ENCODE measurements around the gene KRTAP4-1.
"Not testable (repeated sequence)": the region's sequence is repeated elsewhere in the genome, so short reads cannot be mapped to it uniquely, and the experiment has no call there.

KRTAP4-1 gene

DNA sequence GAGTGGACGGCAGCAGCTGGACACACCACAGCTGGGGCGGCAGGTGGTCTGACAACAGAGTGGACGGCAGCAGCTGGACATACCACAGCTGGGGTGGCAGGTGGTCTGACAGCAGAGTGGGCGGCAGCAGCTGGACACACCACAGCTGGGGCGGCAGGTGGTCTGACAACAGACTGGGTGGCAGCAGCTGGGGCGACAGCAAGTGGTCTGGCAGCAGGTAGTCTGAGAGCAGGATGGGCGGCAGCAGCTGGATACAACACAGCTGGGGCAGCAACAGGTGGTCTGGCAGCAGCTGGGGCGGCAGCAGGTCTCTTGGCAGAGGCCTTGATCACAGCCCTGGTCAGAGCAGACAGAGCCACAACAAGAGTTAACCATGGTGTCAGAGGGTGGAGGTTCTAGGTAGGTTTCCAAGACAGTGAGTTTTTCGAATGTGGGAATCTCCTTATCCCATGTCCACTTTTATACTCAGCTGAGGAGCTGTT lies at the start of gene KRTAP4-1:
Gene KRTAP4-1 (minus strand): TSS at position 432 of the 482 bp plus-strand sequence. CDS start 57 bp downstream, at position 375.
- Histone ChIP-seq H3K36me3 (ENCODE audit: insufficient read depth, low read depth, low read length) (no peaks in the 10 kb centered on the region), H3K27me3 (ENCODE audit: insufficient read depth, low read length) (no peaks in the 10 kb centered on the region), H3K9ac (ENCODE audit: low read depth, low read length) (no peak within 1 kb of the TSS), H3K4me3 (ENCODE audit: low read length) (no peak within 1 kb of the TSS), H3K27ac (ENCODE audit: low read length) (no peak within 1 kb of the TSS), H3K4me1 (ENCODE audit: insufficient read depth, low read length) (no peaks in the 10 kb centered on the region), H3K9me3 (ENCODE audit: insufficient read depth, low read depth, low read length) (no peaks in the 10 kb centered on the region)

DNA sequence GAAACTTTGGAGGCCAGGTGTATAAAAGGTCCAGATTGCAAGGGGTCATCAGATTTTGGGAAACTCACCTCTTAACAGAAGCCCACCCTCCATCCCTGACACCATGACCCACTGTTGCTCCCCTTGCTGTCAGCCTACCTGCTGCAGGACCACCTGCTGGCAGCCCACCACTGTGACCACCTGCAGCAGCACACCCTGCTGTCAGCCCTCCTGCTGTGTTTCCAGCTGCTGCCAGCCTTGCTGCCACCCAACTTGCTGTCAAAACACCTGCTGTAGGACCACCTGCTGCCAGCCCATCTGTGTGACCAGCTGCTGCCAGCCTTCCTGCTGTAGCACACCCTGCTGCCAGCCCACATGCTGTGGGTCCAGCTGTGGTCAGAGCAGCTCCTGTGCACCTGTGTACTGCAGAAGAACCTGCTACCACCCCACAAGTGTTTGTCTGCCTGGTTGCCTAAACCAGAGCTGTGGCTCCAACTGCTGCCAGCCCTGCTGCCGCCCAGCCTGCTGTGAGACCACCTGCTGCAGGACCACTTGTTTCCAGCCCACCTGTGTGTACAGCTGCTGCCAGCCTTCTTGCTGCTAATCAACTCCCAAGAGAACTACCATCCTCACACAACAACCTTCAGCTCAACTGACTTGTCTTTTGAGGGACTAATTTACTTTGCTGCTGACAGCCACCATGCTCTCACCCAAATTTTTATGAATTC lies 47.8 kb upstream of the KRTAP4-1 start, which contains the start of gene KRTAP9-3:
Gene KRTAP9-3 (plus strand): TSS at position 51 of the 707 bp plus-strand sequence. CDS start 53 bp downstream, at position 104.
- H3K9ac ChIP-seq (ENCODE audit: low read depth, low read length) = not testable (repeated sequence)

DNA sequence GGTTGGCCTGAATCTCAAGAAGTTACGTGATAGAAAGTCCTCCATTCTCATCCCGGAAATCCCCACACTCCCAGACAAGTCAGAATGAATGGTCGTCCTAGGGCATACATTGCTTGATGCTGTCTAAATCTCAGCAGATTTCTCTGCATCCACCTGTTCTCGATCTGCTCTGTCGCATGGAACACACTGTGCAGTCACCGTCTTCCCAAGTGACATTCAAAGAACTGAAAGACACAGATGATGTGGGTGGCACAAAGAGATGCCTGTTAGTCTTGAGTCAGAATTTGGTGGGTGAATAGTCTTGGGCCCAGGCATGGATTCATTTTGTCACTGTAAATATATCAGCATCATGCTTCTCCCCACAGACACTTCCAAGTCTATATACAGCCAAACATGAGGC lies 47.0 kb upstream of the KRTAP4-1 start:
- Histone ChIP-seq H3K4me3 (ENCODE audit: low read length) (no peak overlapping the region), H3K9me3 (ENCODE audit: insufficient read depth, low read depth, low read length) (no peaks in the 10 kb centered on the region), H3K27ac (ENCODE audit: low read length) (no peak overlapping the region), H3K9ac (ENCODE audit: low read depth, low read length) (no peak overlapping the region), H3K27me3 (ENCODE audit: insufficient read depth, low read length) (no peaks in the 10 kb centered on the region), H3K36me3 (ENCODE audit: insufficient read depth, low read depth, low read length) (no peaks in the 10 kb centered on the region), H3K4me1 (ENCODE audit: insufficient read depth, low read length) (no peaks in the 10 kb centered on the region)

More for the DNA sequence above, 47.8 kb upstream of the KRTAP4-1 start, which contains the start of gene KRTAP9-3:
- not testable (repeated sequence) for H3K27me3 ChIP-seq (ENCODE audit: insufficient read depth, low read length); H3K27ac ChIP-seq (ENCODE audit: low read length); H3K36me3 ChIP-seq (ENCODE audit: insufficient read depth, low read depth, low read length); H3K9me3 ChIP-seq (ENCODE audit: insufficient read depth, low read depth, low read length); H3K4me3 ChIP-seq (ENCODE audit: low read length); H3K4me1 ChIP-seq (ENCODE audit: insufficient read depth, low read length)

DNA sequence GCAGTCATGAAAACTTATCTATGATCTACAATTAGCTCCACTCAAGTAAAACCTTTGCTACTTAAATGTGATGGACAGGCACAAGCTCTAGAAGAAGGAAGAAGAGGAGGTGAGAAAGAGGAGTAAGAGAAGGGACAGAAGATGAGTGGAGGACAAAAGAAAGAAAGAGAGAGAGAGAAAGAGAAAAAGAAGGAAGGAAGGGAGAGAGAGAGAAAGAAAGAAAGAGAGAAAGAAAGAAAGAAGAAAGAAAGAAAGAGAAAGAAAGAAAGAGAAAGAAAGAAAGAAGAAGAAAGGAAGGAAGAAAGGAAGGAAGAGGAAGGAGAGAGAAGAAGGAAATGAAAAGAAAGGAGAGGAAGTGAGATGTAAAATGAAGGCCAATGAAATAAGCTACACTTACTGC lies 45.4 kb upstream of the KRTAP4-1 start:
- H3K4me3 ChIP-seq (ENCODE audit: low read length) = no peak overlapping the region
- H3K9ac ChIP-seq (ENCODE audit: low read depth, low read length) = no peak overlapping the region
- no peaks in the 10 kb centered on the region for H3K9me3 ChIP-seq (ENCODE audit: insufficient read depth, low read depth, low read length)
- no peaks in the 10 kb centered on the region for H3K27me3 ChIP-seq (ENCODE audit: insufficient read depth, low read length)
- no peaks in the 10 kb centered on the region for H3K4me1 ChIP-seq (ENCODE audit: insufficient read depth, low read length)
- H3K36me3 ChIP-seq (ENCODE audit: insufficient read depth, low read depth, low read length) = no peaks in the 10 kb centered on the region
- no peak overlapping the region for H3K27ac ChIP-seq (ENCODE audit: low read length)

DNA sequence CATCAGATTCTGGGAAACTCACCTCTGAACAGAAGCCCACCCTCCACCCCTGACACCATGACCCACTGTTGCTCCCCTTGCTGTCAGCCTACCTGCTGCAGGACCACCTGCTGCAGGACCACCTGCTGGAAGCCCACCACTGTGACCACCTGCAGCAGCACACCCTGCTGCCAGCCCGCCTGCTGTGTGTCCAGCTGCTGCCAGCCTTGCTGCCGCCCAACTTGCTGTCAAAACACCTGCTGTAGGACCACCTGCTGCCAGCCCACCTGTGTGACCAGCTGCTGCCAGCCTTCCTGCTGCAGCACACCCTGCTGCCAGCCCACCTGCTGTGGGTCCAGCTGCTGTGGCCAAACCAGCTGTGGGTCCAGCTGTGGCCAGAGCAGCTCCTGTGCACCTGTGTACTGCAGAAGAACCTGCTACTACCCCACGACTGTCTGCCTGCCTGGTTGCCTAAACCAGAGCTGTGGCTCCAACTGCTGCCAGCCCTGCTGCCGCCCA lies 41.9 kb upstream of the KRTAP4-1 start, which contains the start of gene KRTAP9-2:
Gene KRTAP9-2 (plus strand): TSS at position 51 of the 498 bp plus-strand sequence. CDS start 7 bp downstream, at position 58.
- not testable (repeated sequence) for H3K9ac ChIP-seq (ENCODE audit: low read depth, low read length); H3K36me3 ChIP-seq (ENCODE audit: insufficient read depth, low read depth, low read length); H3K4me3 ChIP-seq (ENCODE audit: low read length); H3K9me3 ChIP-seq (ENCODE audit: insufficient read depth, low read depth, low read length); H3K4me1 ChIP-seq (ENCODE audit: insufficient read depth, low read length); H3K27me3 ChIP-seq (ENCODE audit: insufficient read depth, low read length); H3K27ac ChIP-seq (ENCODE audit: low read length)

DNA sequence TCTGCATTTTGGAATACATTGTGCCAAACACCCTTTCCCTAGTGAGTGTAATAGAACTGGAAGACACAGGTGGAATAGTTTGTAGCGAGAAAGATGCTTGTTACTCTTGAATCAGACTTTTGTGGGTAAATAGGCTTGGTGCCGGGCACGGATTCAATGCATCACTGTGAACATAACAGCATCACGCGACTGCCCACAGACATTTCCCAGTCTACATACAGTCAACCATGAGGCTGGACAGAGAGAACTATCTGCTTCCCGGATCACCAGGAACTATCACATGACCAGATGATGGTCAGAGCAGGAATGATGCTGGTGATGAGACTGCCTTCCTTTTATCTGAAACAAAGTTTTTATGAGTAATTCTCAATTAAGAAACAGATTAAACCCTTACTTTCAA lies 41.3 kb upstream of the KRTAP4-1 start:
- H3K36me3 ChIP-seq (ENCODE audit: insufficient read depth, low read depth, low read length) = no peaks in the 10 kb centered on the region
- H3K9me3 ChIP-seq (ENCODE audit: insufficient read depth, low read depth, low read length) = no peaks in the 10 kb centered on the region
- no peak overlapping the region for H3K27ac ChIP-seq (ENCODE audit: low read length)
- no peaks in the 10 kb centered on the region for H3K27me3 ChIP-seq (ENCODE audit: insufficient read depth, low read length)
- H3K4me3 ChIP-seq (ENCODE audit: low read length) = no peak overlapping the region
- no peaks in the 10 kb centered on the region for H3K4me1 ChIP-seq (ENCODE audit: insufficient read depth, low read length)
- H3K9ac ChIP-seq (ENCODE audit: low read depth, low read length) = no peak overlapping the region

DNA sequence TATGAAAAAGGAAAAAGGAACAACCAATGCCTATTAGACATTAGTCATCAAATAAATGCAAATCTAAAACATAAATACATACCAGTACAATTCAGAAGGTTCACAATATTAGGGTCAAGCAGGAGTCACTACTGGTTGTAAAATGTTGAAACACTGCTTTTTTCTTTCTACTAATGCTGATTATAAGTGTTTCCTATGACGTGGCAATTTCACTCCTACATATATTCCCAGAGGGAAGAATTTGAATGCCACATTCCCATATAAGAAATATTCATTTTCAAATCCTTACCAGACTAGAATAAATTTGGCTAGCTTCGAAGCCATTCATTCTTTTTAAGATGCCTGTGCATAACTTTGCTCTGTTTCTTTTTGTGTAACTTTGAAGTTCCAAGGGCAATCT lies 39.1 kb upstream of the KRTAP4-1 start:
- Histone ChIP-seq H3K36me3 (ENCODE audit: insufficient read depth, low read depth, low read length) (no peaks in the 10 kb centered on the region), H3K4me1 (ENCODE audit: insufficient read depth, low read length) (no peaks in the 10 kb centered on the region), H3K9ac (ENCODE audit: low read depth, low read length) (no peak overlapping the region), H3K9me3 (ENCODE audit: insufficient read depth, low read depth, low read length) (no peaks in the 10 kb centered on the region), H3K27ac (ENCODE audit: low read length) (no peak overlapping the region), H3K27me3 (ENCODE audit: insufficient read depth, low read length) (no peaks in the 10 kb centered on the region), H3K4me3 (ENCODE audit: low read length) (no peak overlapping the region)

DNA sequence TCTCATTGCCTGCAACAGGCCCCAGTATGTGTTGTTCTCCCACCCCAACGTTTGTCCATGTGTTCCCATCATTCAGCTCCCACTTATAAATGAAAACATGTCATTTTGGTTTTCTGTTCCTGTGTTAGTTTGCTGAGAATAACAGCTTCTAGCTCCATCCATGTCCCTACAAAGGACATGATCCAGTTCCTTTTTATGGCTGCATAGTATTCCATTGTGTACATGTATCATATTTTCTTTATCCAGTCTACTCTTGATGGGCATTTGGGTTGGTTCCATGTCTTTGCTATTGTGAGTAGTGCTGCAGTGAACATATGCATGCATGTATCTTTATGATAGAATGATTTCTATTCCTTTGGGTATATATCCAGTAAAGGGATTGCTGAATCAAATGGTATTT lies 31.0 kb upstream of the KRTAP4-1 start:
- no peaks in the 10 kb centered on the region for H3K27me3 ChIP-seq (ENCODE audit: insufficient read depth, low read length)
- no peaks in the 10 kb centered on the region for H3K36me3 ChIP-seq (ENCODE audit: insufficient read depth, low read depth, low read length)
- no peak overlapping the region for H3K27ac ChIP-seq (ENCODE audit: low read length)
- H3K9ac ChIP-seq (ENCODE audit: low read depth, low read length) = no peak overlapping the region
- H3K4me3 ChIP-seq (ENCODE audit: low read length) = no peak overlapping the region
- H3K4me1 ChIP-seq (ENCODE audit: insufficient read depth, low read length) = no peaks in the 10 kb centered on the region
- no peaks in the 10 kb centered on the region for H3K9me3 ChIP-seq (ENCODE audit: insufficient read depth, low read depth, low read length)

DNA sequence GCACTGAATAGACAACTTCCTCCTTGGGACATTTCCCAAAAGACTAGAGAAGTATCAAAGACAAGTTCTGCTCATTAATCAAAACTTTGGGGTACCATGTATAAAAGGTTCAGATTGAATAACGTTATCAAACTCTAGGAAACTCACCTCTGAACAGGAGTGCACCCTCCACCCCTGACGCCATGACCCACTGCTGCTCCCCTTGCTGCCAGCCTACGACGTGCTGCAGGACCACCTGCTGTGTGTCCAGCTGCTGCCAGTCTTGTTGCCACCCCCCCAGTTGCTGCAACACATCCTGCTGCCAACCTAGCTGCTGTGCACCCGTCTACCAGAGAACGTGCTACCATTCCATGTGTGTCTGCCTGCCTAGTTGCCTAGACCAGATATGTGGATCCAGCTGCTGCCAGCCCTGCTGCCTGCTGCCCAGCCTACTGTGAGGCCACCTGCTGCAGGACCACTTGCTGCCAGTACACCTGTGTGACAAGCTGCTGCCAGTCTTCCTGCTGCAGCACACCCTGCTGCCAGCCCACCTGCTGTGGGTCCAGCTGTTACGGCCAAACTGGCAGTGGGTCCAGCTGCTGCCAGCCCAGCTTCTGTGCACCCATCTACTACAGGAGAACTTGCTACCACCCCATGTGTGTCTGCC lies 27.9 kb upstream of the KRTAP4-1 start:
- Histone ChIP-seq H3K9ac (ENCODE audit: low read depth, low read length) (no peak overlapping the region), H3K4me1 (ENCODE audit: insufficient read depth, low read length) (no peaks in the 10 kb centered on the region), H3K4me3 (ENCODE audit: low read length) (no peak overlapping the region), H3K9me3 (ENCODE audit: insufficient read depth, low read depth, low read length) (no peaks in the 10 kb centered on the region), H3K27ac (ENCODE audit: low read length) (no peak overlapping the region), H3K27me3 (ENCODE audit: insufficient read depth, low read length) (no peaks in the 10 kb centered on the region), H3K36me3 (ENCODE audit: insufficient read depth, low read depth, low read length) (no peaks in the 10 kb centered on the region)

DNA sequence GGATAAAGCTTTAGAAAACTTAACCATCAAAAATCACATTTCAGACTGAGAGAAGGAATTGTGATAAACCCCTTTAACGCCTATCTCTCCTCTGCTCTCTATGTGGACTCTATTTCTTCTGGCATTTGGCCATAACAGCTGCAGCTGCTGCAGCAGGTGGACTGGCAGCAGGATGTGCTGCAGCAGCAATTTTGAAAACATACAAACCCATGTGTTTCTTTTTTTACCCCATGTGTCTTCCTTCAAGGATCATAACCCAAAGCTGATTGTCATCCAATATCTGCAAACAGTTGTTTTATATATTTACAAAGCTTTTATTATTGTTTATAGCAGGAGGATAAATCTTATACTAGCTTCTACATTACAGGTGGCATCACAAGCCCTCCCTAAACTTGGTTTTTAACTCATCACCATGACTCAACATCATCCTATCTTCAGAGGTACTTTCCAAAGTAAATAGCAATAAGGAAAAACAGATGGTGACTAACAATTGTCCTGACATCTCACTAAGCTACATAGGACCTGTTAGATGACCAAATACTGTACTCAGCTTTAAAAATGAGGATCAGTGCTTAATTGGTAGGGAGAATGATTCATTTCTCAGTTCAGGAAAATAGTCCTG lies 27.2 kb upstream of the KRTAP4-1 start:
- Histone ChIP-seq H3K4me1 (ENCODE audit: insufficient read depth, low read length) (no peaks in the 10 kb centered on the region), H3K27me3 (ENCODE audit: insufficient read depth, low read length) (no peaks in the 10 kb centered on the region), H3K27ac (ENCODE audit: low read length) (no peak overlapping the region)

DNA sequence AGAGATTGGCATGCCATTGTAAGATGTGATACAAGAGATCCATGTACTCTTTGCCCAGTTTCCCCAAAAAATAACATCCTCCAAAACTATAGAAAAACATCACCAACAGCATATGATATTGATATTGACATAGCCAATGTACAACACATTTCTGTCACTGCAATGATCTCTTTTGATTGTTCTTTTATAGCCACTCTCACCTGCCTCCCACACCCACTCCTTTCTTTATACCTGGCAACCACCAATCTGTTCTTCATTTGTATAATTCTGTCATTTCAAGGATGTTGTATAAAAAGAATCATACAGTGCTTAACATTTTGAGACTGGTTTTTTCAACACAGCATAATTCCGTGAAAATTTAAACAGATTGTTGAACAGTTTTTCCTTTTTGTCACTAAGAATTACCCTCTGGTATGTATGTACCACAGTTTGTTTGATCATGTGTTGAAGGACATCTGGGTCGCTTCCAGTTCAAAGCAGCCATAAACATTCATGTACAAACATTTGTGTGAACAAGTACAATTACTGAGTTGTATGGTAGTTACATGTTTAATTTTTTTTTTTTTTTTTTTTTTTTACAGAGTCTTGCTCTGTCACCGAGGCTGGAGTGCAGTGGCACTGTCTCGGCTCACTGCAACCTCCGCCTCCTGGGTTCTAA lies 14.8 kb upstream of the KRTAP4-1 start:
- Histone ChIP-seq H3K9me3 (ENCODE audit: insufficient read depth, low read depth, low read length) (no peaks in the 10 kb centered on the region), H3K36me3 (ENCODE audit: insufficient read depth, low read depth, low read length) (no peaks in the 10 kb centered on the region), H3K4me3 (ENCODE audit: low read length) (no peak overlapping the region), H3K27me3 (ENCODE audit: insufficient read depth, low read length) (no peaks in the 10 kb centered on the region), H3K9ac (ENCODE audit: low read depth, low read length) (no peak overlapping the region), H3K27ac (ENCODE audit: low read length) (no peak overlapping the region), H3K4me1 (ENCODE audit: insufficient read depth, low read length) (no peaks in the 10 kb centered on the region)

More for the DNA sequence above, 27.2 kb upstream of the KRTAP4-1 start:
- no peak overlapping the region for H3K4me3 ChIP-seq (ENCODE audit: low read length)
- H3K9me3 ChIP-seq (ENCODE audit: insufficient read depth, low read depth, low read length) = peaks cover 4% of the 10 kb centered on the region; the same call in 1 of the 2 replicates
- no peak overlapping the region for H3K9ac ChIP-seq (ENCODE audit: low read depth, low read length)
- no peaks in the 10 kb centered on the region for H3K36me3 ChIP-seq (ENCODE audit: insufficient read depth, low read depth, low read length)

Measured in iPS-20b (cell line).